GM12865 (cell line): ENCODE data around the gene CDH23.

Source experiments
- DNase-seq: peaks from one replicate; pipeline ENCODE4 v3.0.0; 2010; ENCODE audit warnings: low read depth
- H3K4me3 ChIP-seq: 2 replicates; pipeline ENCODE4 v1.5.1; 2011; ENCODE audit warnings: mild to moderate bottlenecking, low read depth, low read length, control low read depth
- TF ChIP-seq, protein P1 (sequence below): IDR thresholded peaks from 2 replicates; pipeline ENCODE4 v1.5.1; 2011; ENCODE audit warnings: low read length, control low read depth, low read depth, inconsistent platforms; ENCODE audit not compliant: insufficient read depth; ENCODE audit errors: missing control alignments

The CDH23 gene

DNA sequence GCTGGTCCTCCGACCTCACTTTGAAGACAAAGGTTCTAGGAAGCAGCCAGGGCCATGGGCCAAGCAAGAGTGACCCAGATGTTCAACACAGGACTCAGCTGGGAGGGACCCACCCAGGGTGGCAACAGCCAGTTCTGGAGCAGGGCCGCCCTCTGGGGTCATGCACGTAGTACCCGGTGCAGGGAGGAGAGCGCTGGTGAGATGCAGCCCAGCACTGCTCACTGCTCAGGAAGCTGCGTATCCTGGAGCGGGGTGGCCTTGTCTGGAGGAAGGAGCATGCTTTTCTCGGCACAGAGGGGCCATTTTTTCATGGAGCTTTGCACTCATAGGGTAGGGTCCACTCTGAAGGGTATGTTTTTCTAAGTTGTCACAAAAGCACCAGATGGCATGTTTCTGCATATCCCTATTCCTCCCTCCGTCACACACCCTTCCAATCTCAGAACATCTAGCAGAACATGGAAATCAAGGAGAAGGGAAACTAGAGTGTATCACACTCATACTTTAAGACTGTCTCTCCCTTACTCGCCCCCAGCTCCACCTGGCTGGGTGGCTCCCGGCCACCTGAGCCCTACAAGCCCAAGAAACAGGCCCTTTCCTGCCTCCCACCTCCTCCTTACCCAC lies 132.6 kb downstream of the CDH23 start:
- H3K4me3 ChIP-seq = no peak overlapping the region
- TF ChIP-seq, protein P1, sequence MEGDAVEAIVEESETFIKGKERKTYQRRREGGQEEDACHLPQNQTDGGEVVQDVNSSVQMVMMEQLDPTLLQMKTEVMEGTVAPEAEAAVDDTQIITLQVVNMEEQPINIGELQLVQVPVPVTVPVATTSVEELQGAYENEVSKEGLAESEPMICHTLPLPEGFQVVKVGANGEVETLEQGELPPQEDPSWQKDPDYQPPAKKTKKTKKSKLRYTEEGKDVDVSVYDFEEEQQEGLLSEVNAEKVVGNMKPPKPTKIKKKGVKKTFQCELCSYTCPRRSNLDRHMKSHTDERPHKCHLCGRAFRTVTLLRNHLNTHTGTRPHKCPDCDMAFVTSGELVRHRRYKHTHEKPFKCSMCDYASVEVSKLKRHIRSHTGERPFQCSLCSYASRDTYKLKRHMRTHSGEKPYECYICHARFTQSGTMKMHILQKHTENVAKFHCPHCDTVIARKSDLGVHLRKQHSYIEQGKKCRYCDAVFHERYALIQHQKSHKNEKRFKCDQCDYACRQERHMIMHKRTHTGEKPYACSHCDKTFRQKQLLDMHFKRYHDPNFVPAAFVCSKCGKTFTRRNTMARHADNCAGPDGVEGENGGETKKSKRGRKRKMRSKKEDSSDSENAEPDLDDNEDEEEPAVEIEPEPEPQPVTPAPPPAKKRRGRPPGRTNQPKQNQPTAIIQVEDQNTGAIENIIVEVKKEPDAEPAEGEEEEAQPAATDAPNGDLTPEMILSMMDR = no peak
- no peak for DNase-seq

DNA sequence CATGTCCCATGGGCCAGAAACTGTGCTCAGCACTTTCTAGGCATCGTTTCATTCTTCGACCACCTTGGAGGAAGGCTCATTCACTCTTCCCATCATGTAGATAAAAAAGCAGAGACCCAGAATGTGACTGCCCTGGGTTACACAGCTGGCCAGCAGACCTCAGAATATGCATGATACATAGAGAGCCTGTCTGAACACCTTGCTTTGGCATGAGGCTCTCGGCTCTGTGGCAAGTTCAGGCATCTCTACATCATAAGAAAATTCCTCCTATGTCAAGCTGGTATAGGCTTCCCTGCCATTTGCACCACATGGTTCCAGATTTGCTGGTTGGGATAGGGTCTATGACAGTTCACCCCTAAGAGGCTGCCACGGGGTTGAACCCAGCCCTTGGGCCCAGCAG lies 134.1 kb downstream of the CDH23 start:
- DNase-seq = no peak
- TF ChIP-seq, protein P1 = no peak
- no peak overlapping the region for H3K4me3 ChIP-seq

DNA sequence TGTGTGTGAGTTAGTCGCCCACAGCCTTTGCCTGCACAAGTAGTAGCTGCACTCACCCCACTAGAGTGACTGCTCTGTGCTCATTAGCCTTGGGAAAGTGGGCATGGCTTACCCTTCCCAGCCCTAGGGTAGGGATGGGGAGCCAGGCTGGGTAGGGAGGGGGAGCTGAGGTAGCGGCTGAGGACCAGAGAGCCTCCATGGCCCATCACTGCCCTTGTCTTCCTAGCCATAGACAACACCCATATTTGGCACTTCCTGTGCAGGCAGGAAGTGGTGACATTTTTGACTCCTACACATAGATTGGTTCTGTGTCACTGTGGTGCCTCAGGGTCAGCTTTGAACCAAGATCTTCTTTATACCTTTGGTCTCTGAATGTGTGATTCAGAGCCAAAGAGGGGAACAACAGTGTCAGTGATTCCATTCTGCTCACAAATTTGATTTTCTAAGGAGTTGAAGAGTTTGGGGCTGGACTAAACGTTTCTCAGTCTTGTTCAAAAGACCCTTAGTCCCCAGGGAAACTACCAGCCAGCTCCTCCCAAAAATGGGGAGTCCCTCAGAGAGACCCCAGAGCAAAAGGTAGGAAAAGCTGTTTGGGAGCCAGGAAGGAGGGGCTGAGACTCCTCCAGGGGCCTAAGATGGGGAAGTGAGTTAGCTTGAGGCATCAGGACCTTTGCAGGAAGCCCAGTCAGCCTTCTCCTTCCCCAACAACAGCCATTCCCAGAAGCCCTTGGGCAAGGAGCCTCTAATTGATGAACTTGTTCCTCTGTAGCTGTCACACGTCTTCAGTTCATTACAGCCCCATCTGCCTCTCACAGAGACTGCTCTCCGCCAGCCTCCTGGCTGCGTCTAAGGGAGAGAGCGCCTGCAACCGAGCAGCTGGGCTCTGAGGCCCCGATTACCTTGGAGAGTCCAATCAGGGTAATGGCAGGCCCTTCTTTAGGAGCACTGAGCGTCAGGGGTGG lies 135.0 kb downstream of the CDH23 start:
- TF ChIP-seq, protein P1 = no peak
- no peak overlapping the region for H3K4me3 ChIP-seq
- DNase-seq = peak; percentile 40

DNA sequence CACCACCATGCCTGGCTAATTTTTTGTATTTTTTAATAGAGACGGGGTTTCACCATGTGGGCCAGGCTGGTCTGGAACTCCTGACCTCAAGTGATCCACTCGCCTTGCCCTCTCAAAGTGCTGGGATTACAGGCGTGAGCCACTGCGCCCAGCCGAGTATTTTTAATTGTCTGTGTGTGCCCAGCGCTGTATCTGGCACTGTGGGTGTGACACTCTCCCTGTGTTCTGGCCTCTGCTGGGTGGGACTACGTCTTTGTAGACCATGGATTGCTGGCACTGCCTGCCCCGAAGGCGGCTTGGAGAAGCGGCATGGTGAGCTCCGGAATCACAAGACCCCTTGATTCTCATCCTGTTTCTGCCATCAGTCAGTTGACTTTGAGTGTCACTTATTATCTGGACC lies 136.2 kb downstream of the CDH23 start:
- no peak for DNase-seq
- TF ChIP-seq, protein P1 = no peak
- H3K4me3 ChIP-seq = no peak overlapping the region

DNA sequence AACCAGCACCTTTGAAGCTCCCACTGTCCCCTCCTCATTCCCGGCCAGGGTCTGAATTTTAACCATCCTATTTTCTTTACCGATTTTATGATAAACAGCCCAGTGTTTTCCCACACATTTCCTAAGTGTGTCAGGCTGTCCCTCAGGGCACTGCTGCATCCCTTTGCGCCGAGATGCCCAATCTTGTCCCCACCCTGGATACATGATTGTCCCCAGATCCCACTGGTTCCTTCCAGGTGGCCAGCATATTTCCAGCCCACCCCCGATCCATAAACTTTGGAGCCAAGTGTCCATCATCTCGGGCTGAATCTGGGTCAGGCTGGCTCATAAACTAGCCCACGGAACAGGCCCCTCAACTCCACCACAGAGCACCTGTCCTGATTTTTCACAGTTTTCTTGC lies 137.2 kb downstream of the CDH23 start:
- no peak overlapping the region for H3K4me3 ChIP-seq
- no peak for DNase-seq
- TF ChIP-seq, protein P1 = no peak

DNA sequence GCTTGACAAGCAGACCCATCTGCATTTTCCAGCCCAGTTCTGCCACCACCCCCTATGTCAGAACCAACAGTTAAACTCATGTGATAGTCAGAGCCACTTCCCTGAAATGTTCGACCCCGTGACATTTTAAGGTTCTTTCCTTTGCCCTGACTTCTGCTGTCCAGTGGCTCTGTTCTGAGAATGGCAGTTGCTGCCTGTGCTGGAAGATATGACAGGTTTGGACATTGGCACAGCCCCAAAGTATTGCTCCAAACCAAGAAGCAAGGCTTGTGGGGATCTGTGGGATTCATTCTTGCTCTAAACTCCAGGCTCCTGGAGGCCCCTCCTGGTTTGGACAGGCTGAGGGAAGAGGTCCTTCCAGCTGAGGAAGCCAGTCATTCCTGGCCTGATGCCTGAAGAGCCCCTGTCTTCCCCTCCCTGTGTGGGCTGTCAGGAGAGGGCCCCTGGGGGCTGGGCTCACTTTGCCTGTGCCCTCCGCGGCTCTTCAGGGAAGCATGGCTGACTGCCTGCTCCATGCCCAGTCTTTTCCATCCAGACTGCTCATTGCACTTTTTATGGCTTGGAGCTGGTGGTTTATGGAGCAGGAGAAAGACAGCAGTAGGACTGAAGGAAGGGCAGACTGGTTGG lies 138.0 kb downstream of the CDH23 start:
- TF ChIP-seq, protein P1 = no peak
- H3K4me3 ChIP-seq = no peak overlapping the region
- DNase-seq = no peak
